HG02571 (cell line): ENCODE measurements around the gene LRP1.

ENCODE experiments used
- ATAC-seq: cut with Tn5 transposase; IDR thresholded peaks from one replicate; pipeline ENCODE4 v1.9.1; 2021; ENCODE audit warnings: mild to moderate bottlenecking, moderate library complexity; ENCODE audit not compliant: unreplicated experiment

Gene LRP1

DNA sequence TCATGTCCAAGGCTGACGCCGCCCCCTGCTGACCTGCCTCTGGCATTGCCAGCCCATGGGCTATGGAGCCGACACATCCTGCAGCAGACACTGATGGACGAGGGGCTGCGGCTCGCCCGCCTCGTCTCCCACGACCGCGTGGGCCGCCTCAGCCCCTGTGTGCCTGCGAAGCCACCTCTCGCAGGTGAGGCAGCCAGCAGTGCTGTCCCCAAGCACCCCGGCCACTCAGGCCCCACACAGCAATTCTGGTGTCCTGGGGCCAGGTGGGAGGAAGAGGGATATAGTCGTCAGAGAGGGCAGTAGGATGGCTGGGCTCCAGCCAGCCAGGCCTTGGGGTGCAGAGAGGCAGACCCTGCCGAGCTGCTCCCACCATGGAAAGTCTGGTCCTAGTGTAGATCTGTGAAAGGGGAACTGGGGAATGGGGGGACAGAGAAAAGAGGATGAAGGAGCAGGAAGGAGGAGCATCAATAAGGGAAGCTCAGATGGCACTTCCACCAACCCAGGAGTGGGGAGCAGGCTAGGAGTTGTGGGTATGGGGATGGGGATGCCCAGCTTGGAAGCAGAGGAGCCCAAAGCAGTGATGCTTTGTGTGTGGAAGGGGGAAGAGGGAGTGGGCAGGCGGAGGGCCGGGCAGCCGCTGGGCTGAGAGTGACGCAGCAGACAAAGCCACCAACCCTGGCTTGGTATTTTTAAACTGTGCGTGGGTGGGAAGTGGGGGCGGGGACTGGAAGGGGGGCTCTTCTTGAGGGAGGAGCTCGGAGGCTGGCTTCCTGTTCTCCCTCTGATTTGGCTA is 34.7 kb upstream of the LRP1 start:
- ATAC-seq: no peak

DNA sequence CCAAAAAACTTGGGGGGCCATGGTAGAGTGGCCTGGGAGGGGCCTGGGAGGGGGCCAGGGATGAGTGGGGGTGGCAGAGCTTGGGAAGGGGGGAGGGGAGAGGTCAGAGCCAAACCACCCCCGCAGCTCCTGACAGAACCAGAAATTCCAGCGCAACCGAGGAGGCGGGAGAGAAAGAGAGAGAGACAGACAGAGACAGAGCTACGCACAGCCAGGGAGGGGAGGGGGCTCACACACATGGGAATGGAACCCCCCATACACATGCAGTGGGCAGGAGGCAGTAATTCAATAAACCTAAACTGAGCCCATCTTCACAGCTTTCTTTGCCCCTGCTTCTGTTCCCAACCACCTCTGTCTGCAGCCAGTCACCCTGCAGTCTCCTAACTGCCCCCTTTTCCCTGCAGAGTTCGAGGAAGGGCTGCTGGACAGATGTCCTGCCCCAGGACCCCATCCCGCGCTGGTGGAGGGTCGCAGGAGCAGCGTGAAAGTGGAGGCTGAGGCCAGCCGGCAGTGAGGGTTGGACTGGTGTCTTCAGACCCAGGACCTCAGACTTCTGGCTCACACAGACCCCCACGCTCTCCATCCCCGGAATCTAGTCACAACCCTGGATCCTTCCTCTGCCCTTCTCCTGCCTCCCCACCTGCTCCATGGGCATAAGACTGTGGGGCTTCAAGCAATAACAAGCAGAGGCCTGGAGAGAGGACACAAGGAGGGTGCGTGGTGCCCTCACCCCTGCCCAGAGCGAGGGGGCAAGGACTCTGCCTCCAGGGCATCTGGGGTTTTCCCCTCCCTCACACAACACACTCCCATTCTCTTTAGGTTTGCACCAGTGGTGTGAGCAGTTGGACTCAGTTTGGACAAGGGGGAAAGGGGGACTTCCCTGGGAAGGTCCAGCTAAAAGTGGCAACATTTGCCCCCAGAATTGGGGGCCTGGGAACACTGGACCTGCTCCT is 33.8 kb upstream of the LRP1 start:
- no peak for ATAC-seq

DNA sequence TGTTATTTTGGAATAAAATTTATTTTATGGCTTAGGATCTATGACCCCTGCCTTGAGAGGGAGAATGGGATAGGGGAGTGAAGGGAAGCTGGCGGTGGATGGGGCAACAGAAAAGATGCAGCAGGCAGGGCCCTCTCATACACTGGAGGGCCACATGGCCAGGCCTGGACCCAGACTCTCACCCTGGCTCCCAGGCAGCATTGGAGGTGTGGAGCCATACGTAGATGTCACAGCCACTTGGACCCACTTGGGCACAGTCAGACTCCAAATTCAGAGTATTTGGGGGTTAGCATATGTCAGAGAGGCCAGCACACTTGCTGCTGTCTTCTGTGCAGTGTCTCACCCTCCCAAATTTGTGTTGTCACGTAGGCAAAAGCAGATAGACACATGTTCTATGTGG is 32.8 kb upstream of the LRP1 start:
- ATAC-seq: no peak

- ATAC-seq: no peak
Measured at GRCh38 chr12:57096099-57096572, 32.1 kb upstream of the LRP1 start.

DNA sequence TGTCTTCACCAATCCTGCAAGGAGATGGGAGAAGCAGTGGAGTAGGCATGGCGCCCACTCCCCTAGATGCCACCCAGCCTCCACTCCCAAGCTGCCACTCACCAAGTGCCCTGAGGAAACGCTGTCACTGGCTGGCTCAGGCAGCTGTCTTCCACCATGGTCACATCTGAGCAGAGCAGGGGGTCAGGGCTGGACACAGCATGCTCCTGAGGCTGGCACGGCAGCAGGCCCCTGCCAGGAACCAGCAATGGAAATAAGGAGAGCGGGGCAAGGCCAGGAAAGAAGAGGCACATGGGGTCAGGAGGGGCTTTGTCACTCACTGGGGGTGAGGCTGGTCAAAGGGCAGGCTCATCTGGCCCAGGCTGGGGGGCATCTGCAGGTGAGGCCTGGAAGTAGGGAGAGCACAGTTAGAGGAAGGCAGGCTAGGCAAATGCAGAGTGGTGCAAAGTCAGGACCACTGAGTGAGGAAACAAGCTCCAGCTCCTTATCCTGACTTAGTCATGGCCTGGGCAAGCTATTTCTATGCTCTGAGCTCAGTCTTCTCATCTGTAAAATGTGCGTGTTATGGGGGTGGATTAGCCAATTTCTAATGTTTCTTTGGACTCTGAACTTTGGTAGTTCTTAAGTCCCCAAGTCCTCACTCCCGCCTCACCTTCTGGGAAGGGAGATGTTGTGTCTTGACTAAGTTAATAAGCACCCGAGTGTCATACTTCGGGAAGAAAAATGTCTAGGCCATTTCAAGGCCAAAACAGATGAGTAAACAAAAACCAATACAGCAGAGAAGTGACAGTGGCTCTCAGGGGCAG is 31.3 kb upstream of the LRP1 start:
- no peak for ATAC-seq

DNA sequence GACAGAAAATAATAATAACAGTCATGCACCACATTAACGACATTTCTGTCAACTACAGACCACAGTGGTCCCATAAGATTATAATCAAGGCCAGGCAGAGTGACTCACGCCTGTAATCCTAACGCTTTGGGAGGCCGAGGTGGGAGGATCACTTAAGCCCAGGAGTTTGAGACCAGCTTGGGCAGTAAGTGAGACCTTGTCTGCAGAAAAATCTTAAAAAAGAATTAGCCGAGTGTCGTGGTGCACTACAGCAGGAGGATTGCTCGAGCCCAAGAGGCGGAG is 30.8 kb upstream of the LRP1 start:
- ATAC-seq: no peak

- ATAC-seq: no peak
Measured at GRCh38 chr12:57098546-57098945, 29.7 kb upstream of the LRP1 start.

- no peak for ATAC-seq
Measured at GRCh38 chr12:57099047-57099714, 29.1 kb upstream of the LRP1 start.

DNA sequence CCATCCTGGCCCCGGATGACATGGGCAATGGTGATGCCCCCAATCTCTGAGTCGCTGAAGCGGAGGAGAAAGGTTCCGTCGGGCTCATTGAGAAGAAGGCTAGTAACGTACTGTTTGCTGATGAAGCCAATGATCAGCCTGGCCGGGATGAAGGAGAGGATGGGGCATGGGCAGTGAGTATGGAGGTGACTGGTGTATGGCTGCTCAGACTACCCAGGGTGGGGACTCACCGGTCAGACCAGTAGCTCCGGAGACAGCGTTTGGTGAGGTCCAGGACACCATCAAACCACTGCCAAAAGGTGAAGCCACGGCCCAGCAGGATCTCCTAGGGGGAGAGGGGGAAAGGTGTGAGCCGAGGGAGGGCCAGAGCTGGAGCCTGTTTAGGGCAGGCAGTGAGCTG is 28.5 kb upstream of the LRP1 start:
- no peak for ATAC-seq

DNA sequence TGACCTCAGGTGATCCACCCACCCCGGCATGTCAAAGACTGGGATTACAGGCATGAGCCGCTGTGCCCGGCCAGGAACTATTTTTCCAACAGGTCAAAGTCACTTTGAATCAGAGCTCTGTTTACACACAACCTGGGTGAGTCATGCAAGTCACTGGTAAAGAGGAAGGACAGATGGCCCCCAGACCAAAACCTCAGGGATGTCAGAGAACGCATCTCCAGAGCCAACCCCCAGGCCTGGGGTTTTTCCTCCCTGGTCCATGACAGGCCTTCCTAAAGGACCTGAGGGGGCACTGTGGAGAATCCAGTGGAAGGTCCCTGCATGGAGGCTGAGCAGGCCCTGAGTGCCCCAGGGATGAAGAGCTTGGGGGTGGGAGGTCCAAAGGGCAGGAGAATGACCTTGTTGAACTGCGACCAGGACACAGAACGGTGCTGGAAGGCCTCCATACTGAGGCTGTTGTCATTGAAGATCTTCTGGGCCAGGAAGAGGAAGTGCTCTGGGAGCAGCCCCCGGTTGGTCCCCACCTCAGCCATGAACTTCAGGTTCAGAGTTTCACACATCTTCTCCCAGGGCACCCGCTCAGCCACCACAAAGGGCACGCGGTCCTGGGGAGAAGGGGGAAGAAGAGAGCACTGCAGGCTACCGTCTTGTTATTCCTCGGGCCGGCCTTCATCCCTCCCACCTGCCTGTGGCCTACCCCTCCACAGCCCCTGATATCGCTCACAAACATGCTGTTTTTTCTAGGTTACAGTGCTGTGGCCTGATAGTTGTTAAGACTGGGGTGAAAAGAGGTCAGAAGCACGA is 26.2 kb upstream of the LRP1 start:
- no peak for ATAC-seq

DNA sequence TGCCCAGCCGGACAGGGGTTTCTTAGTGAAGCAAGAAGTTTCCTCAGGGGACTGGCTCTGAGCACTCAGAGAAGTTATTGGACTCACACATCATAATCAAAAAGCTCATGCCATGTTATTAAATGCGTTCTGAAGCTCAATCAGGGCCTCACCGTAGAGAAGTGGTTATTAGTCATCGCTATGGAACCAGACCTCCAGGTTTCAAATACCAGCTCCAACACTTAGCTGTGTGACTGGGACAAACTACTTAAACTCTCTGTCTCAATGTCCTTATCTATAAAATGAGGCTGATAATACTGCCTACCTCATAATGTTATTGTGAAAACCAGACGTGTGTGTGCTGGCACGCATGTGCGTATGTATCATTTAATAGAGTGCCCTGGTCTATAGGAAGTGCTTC is 24.4 kb upstream of the LRP1 start:
- no peak for ATAC-seq

- no peak for ATAC-seq
Measured at GRCh38 chr12:57104292-57104910, 23.9 kb upstream of the LRP1 start.

GRCh38 chr12:57105011-57105753 is 23.1 kb upstream of the LRP1 start:
- no peak for ATAC-seq

DNA sequence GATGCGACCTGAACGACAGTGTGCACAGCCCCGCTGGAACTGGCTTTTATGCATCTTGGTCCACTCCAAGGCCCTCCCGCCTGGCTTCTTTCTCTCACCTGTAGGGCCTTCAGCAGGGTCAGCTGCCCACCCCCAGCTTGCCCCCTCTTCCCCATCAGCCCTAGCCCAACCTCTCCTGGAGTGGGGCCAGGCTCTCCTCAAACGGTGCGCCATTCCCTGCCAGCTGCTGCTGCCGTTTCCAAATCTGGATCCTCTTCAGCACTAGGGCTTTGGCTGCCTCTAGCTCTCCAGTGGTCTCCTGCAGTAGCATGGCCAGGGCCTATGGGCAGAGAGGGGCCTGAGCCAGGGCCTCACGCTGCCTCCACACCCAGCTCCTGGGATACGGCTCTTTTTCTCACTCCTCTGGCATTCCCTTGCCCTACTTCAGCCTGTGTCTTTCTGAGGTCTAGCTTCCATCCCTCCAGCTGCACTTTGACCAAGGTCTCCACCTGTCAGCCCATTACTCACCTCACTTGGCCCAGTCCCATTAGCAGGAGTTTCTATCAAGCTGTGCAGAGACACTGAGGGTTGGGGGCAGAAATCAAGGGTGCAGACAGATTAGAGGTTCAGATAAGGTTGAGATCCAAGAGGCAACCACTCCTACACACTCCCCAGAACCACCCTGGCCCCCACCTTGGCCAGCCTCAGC is 22.1 kb upstream of the LRP1 start:
- no peak for ATAC-seq

DNA sequence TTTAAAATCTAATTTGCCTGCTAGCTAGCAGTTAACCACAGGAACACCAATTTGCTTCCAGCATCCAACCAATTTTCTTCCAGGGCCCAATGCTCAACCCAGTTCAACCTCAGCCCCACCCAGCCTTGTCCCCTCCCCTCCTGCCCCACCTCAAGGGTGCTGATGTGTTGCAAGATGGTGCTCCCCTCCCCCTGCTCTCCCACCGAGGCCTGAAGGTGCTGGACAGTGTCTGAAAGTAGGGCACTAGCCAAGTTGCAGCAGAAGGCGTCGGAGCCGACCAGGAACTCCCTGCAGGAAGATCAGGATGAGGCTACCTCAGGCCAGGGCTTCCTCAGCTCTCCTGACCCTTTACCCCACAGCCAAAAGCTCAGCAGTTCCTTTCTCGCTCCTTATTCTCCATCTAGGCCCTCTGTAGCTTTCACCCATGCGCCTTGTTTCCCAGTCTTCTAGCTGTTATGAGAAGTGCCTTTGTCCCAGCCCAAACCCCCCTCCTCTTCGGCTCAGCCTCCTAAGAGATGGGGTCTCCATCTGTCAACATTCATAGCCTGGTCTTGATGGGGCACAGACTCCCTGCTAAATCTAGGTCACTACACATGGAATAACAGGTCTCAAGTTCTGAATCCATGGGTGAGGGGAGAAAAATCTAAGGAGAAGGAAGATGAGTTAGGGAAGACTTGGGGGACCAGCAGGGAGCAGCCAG is 20.7 kb upstream of the LRP1 start:
- no peak for ATAC-seq

DNA sequence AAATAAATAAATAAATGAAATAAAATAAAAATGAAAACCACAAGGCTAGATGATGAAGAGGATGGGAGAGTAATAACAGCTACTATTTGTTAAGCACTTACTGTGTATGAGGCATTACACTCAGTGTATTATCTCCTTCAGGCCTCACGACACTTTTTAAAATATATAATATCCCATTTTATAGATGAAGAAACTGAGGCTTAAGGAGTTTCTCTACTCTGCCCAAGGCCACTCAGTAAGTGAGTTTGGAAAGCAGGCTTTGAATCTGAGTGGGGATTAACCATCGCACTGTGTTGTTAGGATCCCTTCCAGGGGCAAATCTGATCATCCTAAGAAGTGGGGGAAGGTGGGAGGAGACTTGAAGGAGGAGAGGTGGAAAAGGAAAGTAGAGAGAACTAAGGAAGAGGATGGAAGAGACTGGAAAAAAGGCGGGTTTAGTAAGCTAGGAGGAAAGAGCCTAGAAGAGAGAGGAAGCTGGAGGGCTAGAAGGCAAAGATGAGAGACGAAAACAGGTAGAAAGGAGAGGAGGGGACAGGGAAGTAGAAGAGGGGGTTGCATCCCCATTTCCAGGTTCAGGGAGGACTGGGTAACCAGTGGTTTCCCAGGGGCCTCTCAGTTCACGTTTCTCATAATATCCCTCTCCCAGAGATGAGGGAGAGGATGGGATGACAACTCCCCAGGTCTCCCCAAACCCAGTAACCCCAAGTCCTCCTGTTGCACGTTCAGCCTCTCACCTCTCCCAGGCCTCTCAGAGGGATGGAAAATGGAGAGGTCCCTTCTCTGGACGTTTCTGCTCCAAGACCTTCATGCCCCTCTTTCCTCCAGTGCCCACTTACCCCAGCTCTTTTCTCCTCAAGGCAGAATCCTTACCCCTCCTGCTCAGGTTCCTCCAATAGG is 18.8 kb upstream of the LRP1 start:
- no peak for ATAC-seq
